GM18951 (cell line): ENCODE measurements around the gene SIK2.
"Not testable (repeated sequence)": the region's sequence is repeated elsewhere in the genome, so short reads cannot be mapped to it uniquely, and the experiment has no call there.

Source experiments
- POLR2A ChIP-seq: IDR thresholded peaks from 4 replicates; pipeline ENCODE4 v1.6.1; 2011; ENCODE audit warnings: mild to moderate bottlenecking; ENCODE audit not compliant: insufficient read length, insufficient read depth; ENCODE audit errors: extremely low read depth
- in situ Hi-C: fragments of 300-500 bp; cut with MboI; formaldehyde crosslinking; loops from one replicate; pipeline ENCODE4 v1.12.0; 2022; ENCODE audit warnings: low sequenced_read_pairs, mixed read lengths, inconsistent platforms; ENCODE audit not compliant: unreplicated experiment

SIK2 gene

GRCh38 chr11:111693224-111693937 lies 91.1 kb downstream of the SIK2 start:
- no peak for TF ChIP-seq POLR2A
- in situ Hi-C loops: no loop called here

GRCh38 chr11:111694851-111695250 lies 92.6 kb downstream of the SIK2 start:
- no peak for TF ChIP-seq POLR2A
- in situ Hi-C loops: loop anchor here (5.0 kb wide), 1 partner anchor 78 kb away; no protein-coding TSS in a partner anchor

GRCh38 chr11:111696556-111696955 lies 94.3 kb downstream of the SIK2 start:
- in situ Hi-C loops: loop anchor here (5.0 kb wide), 1 partner anchor 79 kb away; no protein-coding TSS in a partner anchor
- no peak for TF ChIP-seq POLR2A

- no peak for TF ChIP-seq POLR2A
These were observed 95.7 kb downstream of the SIK2 start for GRCh38 chr11:111697933-111698371.

GRCh38 chr11:111698852-111699559 lies 96.8 kb downstream of the SIK2 start:
- in situ Hi-C loops: loop anchor here (5.0 kb wide), 1 partner anchor 82 kb away; no protein-coding TSS in a partner anchor
- no peak for TF ChIP-seq POLR2A

More at GRCh38 chr11:111697933-111698371, 95.7 kb downstream of the SIK2 start:
- in situ Hi-C loops: loop anchor here (5.0 kb wide), 1 partner anchor 81 kb away; no protein-coding TSS in a partner anchor

GRCh38 chr11:111699579-111700156 lies 97.4 kb downstream of the SIK2 start:
- no peak for TF ChIP-seq POLR2A
- in situ Hi-C loops: loop anchor here (5.0 kb wide), 1 partner anchor 82 kb away; no protein-coding TSS in a partner anchor

GRCh38 chr11:111700162-111700561 lies 97.9 kb downstream of the SIK2 start:
- no peak for TF ChIP-seq POLR2A
- in situ Hi-C loops: no loop called here

GRCh38 chr11:111702623-111703022 lies 100.4 kb downstream of the SIK2 start:
- in situ Hi-C loops: no loop called here
- TF ChIP-seq POLR2A: no peak

- TF ChIP-seq POLR2A: no peak
- in situ Hi-C loops: no loop called here
These were observed 101.3 kb downstream of the SIK2 start for GRCh38 chr11:111703576-111703975.

- no peak for TF ChIP-seq POLR2A
These were observed 104.9 kb downstream of the SIK2 start for GRCh38 chr11:111707039-111707690.

GRCh38 chr11:111707691-111708067 lies 105.4 kb downstream of the SIK2 start:
- TF ChIP-seq POLR2A: no peak
- in situ Hi-C loops: no loop called here

More at GRCh38 chr11:111707039-111707690, 104.9 kb downstream of the SIK2 start:
- in situ Hi-C loops: no loop called here

GRCh38 chr11:111714522-111714921 lies 112.3 kb downstream of the SIK2 start:
- in situ Hi-C loops: no loop called here
- no peak for TF ChIP-seq POLR2A

GRCh38 chr11:111715142-111715816 lies 113.0 kb downstream of the SIK2 start:
- in situ Hi-C loops: no loop called here
- no peak for TF ChIP-seq POLR2A

GRCh38 chr11:111717660-111718059 lies 115.4 kb downstream of the SIK2 start:
- in situ Hi-C loops: not testable (repeated sequence)
